Spleen (tissue), 11 donors: ENCODE measurements around the gene PIGR. TPM values are rescaled to one million over a fixed set of nuclear protein-coding genes. Genes with fewer than 3 reads are reported as not detected.

Experiments used
- DNase-seq: peaks from one replicate; pipeline ENCODE4 v3.0.0-alpha.2; 2020
- H3K27ac ChIP-seq, 8 donors: fragments of 200-600 bp; sonication (generic) in 7 of 8; 1 replicate in 4 of 8; 2 replicates in 4 of 8; pipeline versions ENCODE4 v1.5.0 to v1.8.0; 2016 to 2021; ENCODE audit warnings: inconsistent platforms in 4 of 8, mild to moderate bottlenecking in 4 of 8, moderate library complexity in 1 of 8
- H3K27me3 ChIP-seq, 7 donors: fragments of 200-600 bp; sonication (generic) in 6 of 7; replicated peaks in 1 of 7; 1 replicate in 4 of 7; 2 replicates in 3 of 7; pipeline versions ENCODE4 v1.5.0 to v1.8.0; 2016 to 2021; ENCODE audit warnings: inconsistent platforms in 3 of 7, mild to moderate bottlenecking in 1 of 7
- H3K36me3 ChIP-seq, 6 donors: fragments of 200-600 bp; sonication (generic) in 5 of 6; 1 replicate in 4 of 6; 2 replicates in 2 of 6; pipeline versions ENCODE4 v1.5.0 to v1.8.0; 2016 to 2021; ENCODE audit warnings: inconsistent platforms in 2 of 6
- H3K4me1 ChIP-seq, 6 donors: fragments of 200-600 bp; sonication (generic) in 5 of 6; 1 replicate in 3 of 6; 2 replicates in 3 of 6; pipeline versions ENCODE4 v1.5.0 to v1.8.0; 2016 to 2021; ENCODE audit warnings: inconsistent platforms in 3 of 6
- H3K4me3 ChIP-seq, 8 donors: fragments of 200-600 bp; sonication (generic) in 7 of 8; 1 replicate in 4 of 8; 2 replicates in 4 of 8; pipeline versions ENCODE4 v1.5.0 to v1.8.0; 2016 to 2021; ENCODE audit warnings: inconsistent platforms in 4 of 8, mild to moderate bottlenecking in 4 of 8, moderate library complexity in 2 of 8
- H3K9me3 ChIP-seq, 8 donors: fragments of 200-600 bp; sonication (generic) in 7 of 8; 1 replicate in 4 of 8; 2 replicates in 4 of 8; pipeline versions ENCODE4 v1.5.0 to v1.8.0; 2016 to 2021; ENCODE audit warnings: inconsistent platforms in 4 of 8
- POLR2A ChIP-seq, 3 donors: fragments of 450-650 bp; IDR thresholded peaks; one replicate each; pipeline ENCODE4 v1.5.1; 2017; ENCODE audit warnings: antibody characterized with exemption in 3 of 3, mild to moderate bottlenecking in 1 of 3
- POLR2AphosphoS5 ChIP-seq, 3 donors: sonication (generic); formaldehyde crosslinking; IDR thresholded peaks; one replicate each; pipeline ENCODE4 v1.5.1; 2017; ENCODE audit warnings: antibody characterized with exemption in 3 of 3
- WGBS, 5 donors: extraction: QIAGEN DNeasy Blood & Tissue Kit in 3 of 5; methylation state at CpG; one replicate each; pipeline versions ENCODE4 v1.1.5 to v1.1.7; 2013 to 2018; 5-methylcytosine and 5-hydroxymethylcytosine counted together
- intact Hi-C: fragments of 100-400 bp; cut with DNase I; formaldehyde crosslinking; loops from one replicate; pipeline ENCODE4 v1.15.0; 2023; ENCODE audit warnings: low total_unique reads
- polyA plus RNA-seq, 3 donors: library from polyadenylated mRNA; stranded (reverse); fragments of 200-250 nt; gene quantifications; one replicate each; pipeline ENCODE4 v1.2.1, GENCODE V29; 2013
- total RNA-seq, 7 donors: library from RNA; depleted of rRNA in 3 of 7; stranded (reverse); fragments of >200 nt in 3 of 7; fragmentation: NEBNext Ultra II Directional in 4 of 7; extraction: Animal tissue kit (Norgen Biotek cat#: 25700) in 4 of 7; gene quantifications; one replicate each; pipeline versions ENCODE4 v1.1.0 to v1.2.1, GENCODE V29; 2016 to 2021
- TF ChIP-seq, protein P1 (sequence below), 11 experiments: fragments of 200-600 bp in 7 of 11; fragments of 450-650 bp in 4 of 11; sonication (generic) in 4 of 11; IDR thresholded peaks in 8 of 11; conservative IDR thresholded peaks in 3 of 11; 1 replicate in 7 of 11; 2 replicates in 4 of 11; pipeline versions ENCODE4 v1.4.0 to v1.8.0; 2016 to 2021; ENCODE audit warnings: antibody characterized with exemption in 11 of 11, inconsistent platforms in 4 of 11, mild to moderate bottlenecking in 1 of 11
- donor health status: healthy with polysubstance abuse.
- donor health status: DM: no; HTN: no; CAD: no; lungs with moderate emphysema.
- donor health status: DM: no; HTN: no; CAD: no.
- donor health status: Bipolar disorder and iron deficiency.
- donor health status: healthy.
- donor health status: DM: no; HTN: no; CAD: no.
- donor health status: DM: yes; HTN: yes; CAD: no.

PIGR gene
- total and polyA plus RNA-seq, 10 donors: 0.13 to 1.7 (median 0.89) TPM

DNA sequence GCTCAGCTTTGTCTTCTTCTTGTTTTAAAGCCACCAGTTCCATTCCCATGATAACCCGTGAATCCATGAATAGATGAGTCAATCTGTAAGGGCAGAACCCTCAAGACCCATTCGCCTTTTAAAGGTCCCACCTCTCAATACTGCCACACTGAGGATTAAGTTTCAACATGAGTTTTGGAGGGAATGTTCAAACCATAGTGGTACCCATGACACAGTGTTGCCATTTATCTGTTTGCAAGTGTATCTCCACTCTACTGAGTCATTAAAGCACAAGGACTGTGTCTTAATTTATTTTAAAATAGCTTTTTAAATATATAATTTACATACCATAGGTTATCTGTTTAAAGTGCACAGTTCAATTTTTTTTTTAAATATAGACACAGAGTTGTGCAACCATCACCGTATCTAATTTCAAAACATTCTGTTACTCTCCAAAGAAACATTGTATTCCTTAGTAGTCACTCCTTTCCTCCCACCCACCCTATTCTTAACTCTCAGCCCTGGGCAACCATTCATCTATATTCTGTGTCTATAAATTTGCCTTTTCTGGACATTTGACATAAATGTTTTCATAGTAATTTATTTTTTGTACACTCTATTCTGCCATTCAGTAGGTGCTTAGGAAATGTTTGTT lies 53.8 kb downstream of the PIGR start:
- Histone ChIP-seq H3K9me3 (no peaks in the 10 kb centered on the region), H3K4me1 (peaks cover 0 to 25% (median 8%) of the 10 kb centered on the region in 6 donors), H3K27ac (peak overlapping the region in 4 of 8 donors; percentile 1 to 73 (median 70)), H3K27me3 (no peaks in the 10 kb centered on the region), H3K4me3 (no peak overlapping the region), H3K36me3 (no peaks in the 10 kb centered on the region)
- no peak for DNase-seq
- TF ChIP-seq, protein P1, sequence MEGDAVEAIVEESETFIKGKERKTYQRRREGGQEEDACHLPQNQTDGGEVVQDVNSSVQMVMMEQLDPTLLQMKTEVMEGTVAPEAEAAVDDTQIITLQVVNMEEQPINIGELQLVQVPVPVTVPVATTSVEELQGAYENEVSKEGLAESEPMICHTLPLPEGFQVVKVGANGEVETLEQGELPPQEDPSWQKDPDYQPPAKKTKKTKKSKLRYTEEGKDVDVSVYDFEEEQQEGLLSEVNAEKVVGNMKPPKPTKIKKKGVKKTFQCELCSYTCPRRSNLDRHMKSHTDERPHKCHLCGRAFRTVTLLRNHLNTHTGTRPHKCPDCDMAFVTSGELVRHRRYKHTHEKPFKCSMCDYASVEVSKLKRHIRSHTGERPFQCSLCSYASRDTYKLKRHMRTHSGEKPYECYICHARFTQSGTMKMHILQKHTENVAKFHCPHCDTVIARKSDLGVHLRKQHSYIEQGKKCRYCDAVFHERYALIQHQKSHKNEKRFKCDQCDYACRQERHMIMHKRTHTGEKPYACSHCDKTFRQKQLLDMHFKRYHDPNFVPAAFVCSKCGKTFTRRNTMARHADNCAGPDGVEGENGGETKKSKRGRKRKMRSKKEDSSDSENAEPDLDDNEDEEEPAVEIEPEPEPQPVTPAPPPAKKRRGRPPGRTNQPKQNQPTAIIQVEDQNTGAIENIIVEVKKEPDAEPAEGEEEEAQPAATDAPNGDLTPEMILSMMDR (IDR thresholded peaks at IDR 0.05 in 8 of 11, conservative IDR thresholded peaks at IDR 0.05 in 3 of 11): no peak
- TF ChIP-seq POLR2AphosphoS5 (IDR thresholded peaks at IDR 0.05) (no peak), POLR2A (IDR thresholded peaks at IDR 0.05) (no peak)
- intact Hi-C loops: no loop called here
- whole genome bisulfite sequencing, 5 donors: 68 to 87% (median 82%) methylated on average over 3 of the region's 3 CpGs

DNA sequence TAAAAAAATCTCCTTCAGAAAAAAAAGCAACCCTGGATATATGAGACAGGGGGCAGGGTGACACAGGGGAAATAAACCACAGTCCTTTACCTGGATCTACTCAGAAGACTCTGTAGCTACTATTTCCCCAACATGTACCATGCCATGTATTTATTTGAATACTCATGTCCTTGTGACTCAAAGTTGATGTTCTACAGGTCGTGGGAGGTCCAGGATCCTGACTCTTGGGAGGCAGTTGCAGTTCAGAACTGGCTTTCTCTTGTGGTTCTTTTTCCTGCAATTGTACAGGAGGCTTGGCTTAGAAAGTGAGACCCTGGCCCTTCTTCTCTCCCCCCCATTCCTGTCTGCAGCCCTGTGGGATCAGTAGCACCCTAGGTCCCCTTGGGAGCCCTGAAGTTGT lies 54.9 kb downstream of the PIGR start:
- Histone ChIP-seq H3K4me1 (peaks cover 0 to 25% (median 8%) of the 10 kb centered on the region in 6 donors), H3K9me3 (no peaks in the 10 kb centered on the region), H3K27me3 (no peaks in the 10 kb centered on the region), H3K27ac (peak overlapping the region in 5 of 8 donors; percentile 42 to 73 (median 66)), H3K36me3 (no peaks in the 10 kb centered on the region), H3K4me3 (no peak overlapping the region)
- no peak for TF ChIP-seq POLR2AphosphoS5 (IDR thresholded peaks at IDR 0.05)
- TF ChIP-seq, protein P1 (IDR thresholded peaks at IDR 0.05 in 8 of 11, conservative IDR thresholded peaks at IDR 0.05 in 3 of 11): no peak
- TF ChIP-seq POLR2A (IDR thresholded peaks at IDR 0.05): no peak
- WGBS, 5 donors: 54 to 100% (median 86%) methylated on average over 1 of the region's 1 CpG
- intact Hi-C loops: no loop called here
- no peak for DNase-seq

DNA sequence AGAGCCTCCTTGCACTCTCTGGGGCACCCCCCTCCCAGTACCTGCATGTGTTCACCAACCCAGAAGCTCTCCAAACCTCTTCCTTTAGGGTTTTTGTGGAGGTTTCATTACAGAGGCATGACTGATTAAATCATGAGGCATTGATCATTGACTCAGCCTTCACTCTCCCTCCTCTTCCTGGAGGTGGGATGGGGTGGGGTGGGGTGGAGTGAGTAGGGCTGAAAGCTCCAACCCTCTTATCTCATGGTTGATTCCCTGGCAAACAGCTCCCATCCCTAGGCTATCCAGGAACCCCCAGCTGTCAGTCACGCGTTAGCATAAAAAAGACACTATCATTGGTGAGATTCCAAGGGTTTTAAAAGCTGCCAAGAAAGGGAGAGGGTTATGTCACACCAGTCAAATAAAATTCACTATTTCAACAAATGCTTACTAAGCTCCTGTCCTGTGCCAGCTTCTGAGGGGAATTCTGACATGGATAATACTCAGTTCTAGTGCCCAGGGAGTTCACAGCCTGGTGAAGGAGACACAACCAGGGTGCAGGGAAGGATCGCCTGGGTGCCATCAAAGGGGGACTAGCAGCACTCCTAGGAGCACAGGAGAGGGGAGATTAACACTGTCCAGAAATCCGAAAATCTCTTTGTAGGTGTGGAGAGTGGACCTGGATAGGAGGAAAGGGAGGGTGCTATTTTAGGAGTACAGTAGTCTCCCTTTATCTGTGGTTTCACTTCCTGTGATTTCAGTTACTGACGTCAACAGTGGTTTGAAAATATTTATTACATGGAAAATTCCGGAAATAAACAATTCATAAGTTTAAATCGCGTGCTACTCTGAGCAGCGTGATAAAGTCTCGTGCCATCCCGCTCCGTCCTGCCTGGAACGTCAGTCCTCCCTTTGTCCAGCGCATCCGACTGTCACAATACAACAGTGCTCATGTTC lies 55.9 kb downstream of the PIGR start:
- 39 to 64% (median 50%) methylated on average over 15 of the region's 15 CpGs for WGBS, 5 donors
- Histone ChIP-seq H3K36me3 (no peaks in the 10 kb centered on the region), H3K27ac (peak overlapping the region in 7 of 8 donors; percentile 42 to 73 (median 66)), H3K27me3 (no peaks in the 10 kb centered on the region), H3K4me3 (no peak overlapping the region), H3K9me3 (no peaks in the 10 kb centered on the region), H3K4me1 (peaks cover 0 to 25% (median 8%) of the 10 kb centered on the region in 6 donors)
- intact Hi-C loops: no loop called here
- TF ChIP-seq POLR2A (IDR thresholded peaks at IDR 0.05): no peak
- TF ChIP-seq, protein P1 (IDR thresholded peaks at IDR 0.05 in 8 of 11, conservative IDR thresholded peaks at IDR 0.05 in 3 of 11): no peak
- peak in 2 of 3 donors; percentile 51 to 80 for TF ChIP-seq POLR2AphosphoS5 (IDR thresholded peaks at IDR 0.05)
- no peak for DNase-seq

DNA sequence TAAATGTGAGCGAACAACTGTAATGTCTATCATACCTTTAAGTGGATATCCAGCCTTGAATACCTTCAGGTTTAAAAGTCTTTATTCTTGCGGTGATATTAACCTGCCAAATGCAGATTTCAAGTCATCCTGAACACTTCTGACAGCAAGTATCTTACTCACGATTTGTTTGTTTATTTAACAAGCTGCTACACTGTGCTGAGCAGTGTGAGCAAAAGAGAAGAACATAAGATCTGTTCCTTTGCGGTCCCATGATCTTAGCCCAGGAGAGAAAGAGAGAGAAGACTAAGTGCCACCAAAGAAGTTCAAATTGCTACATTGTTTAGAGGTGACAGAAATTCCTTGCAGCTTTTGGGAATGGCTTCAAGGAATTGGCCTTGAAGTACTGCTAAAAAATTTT lies 58.6 kb downstream of the PIGR start:
- peaks cover 0 to 18% (median 8%) of the 10 kb centered on the region in 6 donors for H3K4me1 ChIP-seq
- intact Hi-C loops: no loop called here
- H3K27me3 ChIP-seq: no peaks in the 10 kb centered on the region
- H3K9me3 ChIP-seq: no peaks in the 10 kb centered on the region
- no peak for DNase-seq
- WGBS, 5 donors: 69 to 91% (median 87%) methylated on average over 4 of the region's 4 CpGs
- no peak overlapping the region for H3K4me3 ChIP-seq
- no peak overlapping the region for H3K27ac ChIP-seq
- TF ChIP-seq POLR2A (IDR thresholded peaks at IDR 0.05): no peak
- TF ChIP-seq POLR2AphosphoS5 (IDR thresholded peaks at IDR 0.05): no peak
- TF ChIP-seq, protein P1 (IDR thresholded peaks at IDR 0.05 in 8 of 11, conservative IDR thresholded peaks at IDR 0.05 in 3 of 11): no peak
- no peaks in the 10 kb centered on the region for H3K36me3 ChIP-seq
